Endothelial cell of umbilical vein (primary cell): ENCODE results near the gene CDKN2B-AS1.
A peak's percentile ranks its signal among the peaks of the same experiment; 100 is the strongest.

Source experiments
- CTCF ChIP-seq, 2 donors: IDR thresholded peaks; 1 replicate in 1 of 2; 2 replicates in 1 of 2; pipeline ENCODE4 v1.5.1; 2011; ENCODE audit warnings: low read length in 2 of 2, mild to moderate bottlenecking in 2 of 2, moderate library complexity in 2 of 2, control low read depth in 1 of 2, inconsistent platforms in 1 of 2, low read depth in 1 of 2; ENCODE audit not compliant: insufficient read depth in 1 of 2; ENCODE audit errors: extremely low read depth in 1 of 2
- EZH2 ChIP-seq: IDR thresholded peaks from 2 replicates; pipeline ENCODE4 v1.6.1; 2012; ENCODE audit warnings: borderline replicate concordance, low read depth, mild to moderate bottlenecking, moderate library complexity, low read length, inconsistent platforms; ENCODE audit not compliant: severe bottlenecking
- FOS ChIP-seq: IDR thresholded peaks from 2 replicates; pipeline ENCODE4 v1.6.1; 2011; ENCODE audit warnings: mild to moderate bottlenecking, low read length, moderate library complexity, borderline replicate concordance; ENCODE audit not compliant: insufficient read depth
- POLR2A ChIP-seq: IDR thresholded peaks from 2 replicates; pipeline ENCODE4 v1.6.1; 2012; ENCODE audit warnings: low read depth, mild to moderate bottlenecking, control low read depth, low read length
- POLR2AphosphoS5 ChIP-seq: IDR thresholded peaks from 2 replicates; pipeline ENCODE4 v1.6.1; 2012; ENCODE audit warnings: low read depth, mild to moderate bottlenecking, control low read depth, low read length, moderate library complexity; ENCODE audit not compliant: insufficient read depth

GRCh38 chr9:22117511-22118384 lies 123.2 kb downstream of the CDKN2B-AS1 start:
- TF ChIP-seq FOS (peak; percentile 95), CTCF (IDR thresholded peaks at IDR 0.05; ENCODE audit: extremely low read depth in 1 of 2, insufficient read depth in 1 of 2, low read depth in 1 of 2, low read length in 2 of 2) (no peak), POLR2A (peak; percentile 48), EZH2 (no peak), POLR2AphosphoS5 (peak; percentile 52)
